Hepatocyte (in vitro differentiated cells): ENCODE results near the gene CHEK1. TPM values are rescaled to one million over a fixed set of nuclear protein-coding genes. Genes with fewer than 3 reads are reported as not detected.

Experiments
- DNase-seq: peaks from one replicate; pipeline ENCODE4 v3.0.0-alpha.2; 2016; ENCODE audit warnings: low spot score
- H2AFZ ChIP-seq: fragments of 200-600 bp; sonication (generic); 2 replicates; pipeline ENCODE4 v1.6.0; 2016; ENCODE audit warnings: antibody characterized with exemption, mild to moderate bottlenecking
- H3K27ac ChIP-seq: fragments of 200-600 bp; sonication (generic); 2 replicates; pipeline ENCODE4 v1.5.1; 2016; ENCODE audit warnings: mild to moderate bottlenecking
- H3K27me3 ChIP-seq: fragments of 200-600 bp; sonication (generic); 2 replicates; pipeline ENCODE4 v1.6.1; 2016
- H3K36me3 ChIP-seq: fragments of 200-600 bp; sonication (generic); replicated peaks from 2 replicates; pipeline ENCODE4 v1.5.1; 2016; ENCODE audit warnings: low read depth; ENCODE audit not compliant: insufficient read depth
- H3K4me1 ChIP-seq: fragments of 200-600 bp; sonication (generic); 2 replicates; pipeline ENCODE4 v1.5.1; 2016; ENCODE audit warnings: mild to moderate bottlenecking, moderate library complexity; ENCODE audit not compliant: insufficient read depth
- H3K4me2 ChIP-seq: fragments of 200-600 bp; sonication (generic); 2 replicates; pipeline ENCODE4 v1.6.0; 2016
- H3K4me3 ChIP-seq: fragments of 200-600 bp; sonication (generic); 2 replicates; pipeline ENCODE4 v1.5.1; 2016; ENCODE audit warnings: mild to moderate bottlenecking
- H3K79me2 ChIP-seq: fragments of 200-600 bp; sonication (generic); 2 replicates; pipeline ENCODE4 v1.6.0; 2017; ENCODE audit warnings: mild to moderate bottlenecking
- H3K9me2 ChIP-seq: fragments of 200-600 bp; sonication (generic); replicated peaks from 2 replicates; pipeline ENCODE4 v1.6.0; 2017; ENCODE audit warnings: mild to moderate bottlenecking; ENCODE audit not compliant: insufficient read depth
- H3K9me3 ChIP-seq: fragments of 200-600 bp; sonication (generic); 2 replicates; pipeline ENCODE4 v1.5.1; 2016; ENCODE audit warnings: low read depth, mild to moderate bottlenecking
- H4K20me1 ChIP-seq: fragments of 200-600 bp; sonication (generic); 2 replicates; pipeline ENCODE4 v1.6.0; 2016; ENCODE audit warnings: mild to moderate bottlenecking; ENCODE audit not compliant: insufficient read depth, poor library complexity, severe bottlenecking
- EZH2 ChIP-seq: fragments of 200-600 bp; sonication (generic); IDR thresholded peaks from 2 replicates; pipeline ENCODE4 v1.6.1; 2016; ENCODE audit warnings: antibody characterized with exemption, mild to moderate bottlenecking, borderline replicate concordance
- EZH2phosphoT487 ChIP-seq: fragments of 200-600 bp; sonication (generic); IDR thresholded peaks from one replicate; pipeline ENCODE4 v1.6.1; 2018; ENCODE audit warnings: antibody characterized with exemption, mild to moderate bottlenecking, low read depth, moderate library complexity; ENCODE audit not compliant: unreplicated experiment, severe bottlenecking
- WGBS: methylation state at CpG from one replicate; pipeline ENCODE4 v1.1.6; 2016; ENCODE audit warnings: low lambda C conversion rate; ENCODE audit errors: missing lambda C conversion rate; 5-methylcytosine and 5-hydroxymethylcytosine counted together
- polyA plus RNA-seq: library from polyadenylated mRNA; unstranded; fragments of >200 nt; fragmentation: Nextera tagmentation; extraction: Ambion mirVana; gene quantifications from 2 replicates; pipeline ENCODE4 v1.2.1, GENCODE V29; 2016
- total RNA-seq: library from RNA; depleted of rRNA; stranded (reverse); fragments of >200 nt; gene quantifications from 2 replicates; pipeline ENCODE4 v1.2.3, GENCODE V29; 2014
- TF ChIP-seq, protein P1 (sequence below): fragments of 200-600 bp; sonication (generic); IDR thresholded peaks from 2 replicates; pipeline ENCODE4 v1.5.1; 2016; ENCODE audit warnings: antibody characterized with exemption, mild to moderate bottlenecking; ENCODE audit not compliant: poor library complexity

The CHEK1 gene
- total and polyA plus RNA-seq, 2 experiments from 2014 or later: 8.8 to 16.3 TPM

DNA sequence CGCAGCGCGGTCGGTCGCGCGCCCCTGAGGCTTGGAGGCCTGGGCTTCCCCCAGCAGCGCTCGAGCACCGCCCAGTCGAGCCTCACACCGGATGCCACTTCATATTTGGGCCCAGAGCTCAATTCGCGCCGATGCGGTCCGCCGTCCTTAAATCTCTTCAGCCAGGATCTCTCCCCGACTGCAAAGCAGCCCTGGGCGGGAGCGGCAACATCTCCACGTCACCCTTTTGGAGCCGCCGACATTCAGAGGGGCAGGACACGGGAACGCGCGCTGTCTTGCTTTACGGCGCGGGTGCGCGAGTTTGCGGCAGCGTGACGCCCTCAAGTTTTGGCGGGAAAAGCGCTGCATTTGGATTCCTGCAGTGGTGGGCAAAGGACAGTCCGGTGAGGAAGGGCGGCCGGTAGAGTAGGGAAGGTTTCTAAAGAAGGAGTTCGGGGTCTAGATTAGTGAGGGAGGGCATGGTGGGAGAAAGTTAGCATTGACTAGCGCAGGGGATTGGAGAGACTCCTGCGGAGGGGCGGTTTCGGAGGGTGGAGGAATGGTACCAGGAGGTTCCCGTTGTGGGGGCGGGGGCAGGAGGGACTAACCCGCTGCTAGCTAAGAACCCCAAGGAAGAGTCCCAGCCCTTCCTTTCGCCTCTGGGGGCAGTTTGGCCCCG, 796 bp downstream of the CHEK1 start:
- no peaks in the 10 kb centered on the region for H3K9me2 ChIP-seq
- 0% methylated on average over 43 of the region's 51 CpGs for WGBS
- no peak for TF ChIP-seq EZH2phosphoT487
- no peaks in the 10 kb centered on the region for H3K9me3 ChIP-seq
- peaks cover 7% of the 10 kb centered on the region for H3K4me1 ChIP-seq
- H2AFZ ChIP-seq: peak overlapping the region; percentile 80
- peak; percentile 92 for DNase-seq
- H3K79me2 ChIP-seq: peaks cover 17% of the 10 kb centered on the region
- H3K36me3 ChIP-seq: no peaks in the 10 kb centered on the region
- peak overlapping the region; percentile 100 for H3K27ac ChIP-seq
- H3K27me3 ChIP-seq: no peaks in the 10 kb centered on the region
- no peaks in the 10 kb centered on the region for H4K20me1 ChIP-seq
- peak overlapping the region; percentile 86 for H3K4me3 ChIP-seq
- H3K4me2 ChIP-seq: peak overlapping the region; percentile 90

DNA sequence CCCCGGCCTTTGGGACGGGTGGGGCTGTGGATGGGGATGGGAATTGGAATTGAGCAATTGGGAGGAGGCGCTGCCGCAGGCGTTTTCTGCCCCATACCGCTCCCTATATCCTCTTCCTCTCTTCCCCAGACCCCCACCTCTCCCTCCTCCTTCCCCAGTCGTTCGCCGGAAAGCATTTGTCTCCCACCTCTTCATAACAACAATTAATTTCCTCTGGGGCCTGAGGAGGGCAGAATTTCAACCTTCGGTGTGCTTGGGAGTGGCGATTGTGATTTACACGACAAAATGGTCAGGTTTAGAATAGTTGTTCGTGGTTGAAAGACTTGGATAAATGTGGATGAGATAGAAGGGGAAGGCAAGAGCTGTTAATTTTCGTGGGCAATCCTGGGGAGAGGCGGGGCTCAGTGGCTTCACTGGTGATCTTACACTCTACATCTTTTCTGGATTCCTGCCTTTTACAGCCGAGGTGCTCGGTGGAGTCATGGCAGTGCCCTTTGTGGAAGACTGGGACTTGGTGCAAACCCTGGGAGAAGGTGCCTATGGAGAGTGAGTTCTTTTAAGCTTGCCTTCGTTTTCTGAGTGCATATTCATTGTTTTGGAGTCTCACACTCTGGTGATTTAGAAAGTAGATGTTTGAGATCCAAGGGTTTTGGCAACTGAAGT, 1.5 kb downstream of the CHEK1 start:
- Histone ChIP-seq H3K4me3 (peak overlapping the region; percentile 86), H3K4me2 (peak overlapping the region; percentile 90), H3K27ac (peak overlapping the region; percentile 100), H3K4me1 (peaks cover 7% of the 10 kb centered on the region), H3K9me3 (no peaks in the 10 kb centered on the region), H3K27me3 (no peaks in the 10 kb centered on the region), H3K36me3 (no peaks in the 10 kb centered on the region), H3K9me2 (no peaks in the 10 kb centered on the region), H2AFZ (peak overlapping the region; percentile 80), H4K20me1 (no peaks in the 10 kb centered on the region), H3K79me2 (peaks cover 17% of the 10 kb centered on the region)
- WGBS: 2% methylated on average over 12 of the region's 18 CpGs
- TF ChIP-seq EZH2 (no peak), EZH2phosphoT487 (no peak)
- TF ChIP-seq, protein P1, sequence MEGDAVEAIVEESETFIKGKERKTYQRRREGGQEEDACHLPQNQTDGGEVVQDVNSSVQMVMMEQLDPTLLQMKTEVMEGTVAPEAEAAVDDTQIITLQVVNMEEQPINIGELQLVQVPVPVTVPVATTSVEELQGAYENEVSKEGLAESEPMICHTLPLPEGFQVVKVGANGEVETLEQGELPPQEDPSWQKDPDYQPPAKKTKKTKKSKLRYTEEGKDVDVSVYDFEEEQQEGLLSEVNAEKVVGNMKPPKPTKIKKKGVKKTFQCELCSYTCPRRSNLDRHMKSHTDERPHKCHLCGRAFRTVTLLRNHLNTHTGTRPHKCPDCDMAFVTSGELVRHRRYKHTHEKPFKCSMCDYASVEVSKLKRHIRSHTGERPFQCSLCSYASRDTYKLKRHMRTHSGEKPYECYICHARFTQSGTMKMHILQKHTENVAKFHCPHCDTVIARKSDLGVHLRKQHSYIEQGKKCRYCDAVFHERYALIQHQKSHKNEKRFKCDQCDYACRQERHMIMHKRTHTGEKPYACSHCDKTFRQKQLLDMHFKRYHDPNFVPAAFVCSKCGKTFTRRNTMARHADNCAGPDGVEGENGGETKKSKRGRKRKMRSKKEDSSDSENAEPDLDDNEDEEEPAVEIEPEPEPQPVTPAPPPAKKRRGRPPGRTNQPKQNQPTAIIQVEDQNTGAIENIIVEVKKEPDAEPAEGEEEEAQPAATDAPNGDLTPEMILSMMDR: peak; percentile 35
- peak; percentile 64 for DNase-seq

DNA sequence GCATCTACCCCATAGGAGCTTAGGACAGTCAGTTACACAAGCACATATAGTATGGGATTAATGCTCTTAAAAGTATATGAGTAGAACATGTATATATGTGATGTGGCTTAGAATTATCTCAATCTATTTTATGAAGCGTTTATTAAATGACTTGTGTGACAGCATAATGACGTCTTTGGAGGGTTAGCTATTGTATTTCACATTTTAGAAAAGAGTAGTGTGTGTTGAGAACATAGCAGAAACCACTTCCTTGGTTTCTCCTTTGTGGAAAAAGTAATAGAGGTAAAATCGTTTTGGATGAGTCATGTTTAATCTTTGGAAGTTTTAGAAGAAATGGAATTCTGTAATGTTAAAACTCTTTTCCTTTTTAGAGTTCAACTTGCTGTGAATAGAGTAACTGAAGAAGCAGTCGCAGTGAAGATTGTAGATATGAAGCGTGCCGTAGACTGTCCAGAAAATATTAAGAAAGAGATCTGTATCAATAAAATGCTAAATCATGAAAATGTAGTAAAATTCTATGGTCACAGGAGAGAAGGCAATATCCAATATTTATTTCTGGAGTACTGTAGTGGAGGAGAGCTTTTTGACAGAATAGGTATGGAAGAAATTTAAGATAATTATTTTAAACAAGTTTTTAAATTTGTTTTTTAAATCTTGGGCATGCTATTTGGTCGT, 2.4 kb downstream of the CHEK1 start:
- no peaks in the 10 kb centered on the region for H3K36me3 ChIP-seq
- no peaks in the 10 kb centered on the region for H3K27me3 ChIP-seq
- no peaks in the 10 kb centered on the region for H4K20me1 ChIP-seq
- peaks cover 7% of the 10 kb centered on the region for H3K4me1 ChIP-seq
- no peak for TF ChIP-seq EZH2
- TF ChIP-seq EZH2phosphoT487: no peak
- H3K4me2 ChIP-seq: peak overlapping the region; percentile 90
- DNase-seq: no peak
- H3K79me2 ChIP-seq: peaks cover 17% of the 10 kb centered on the region
- H3K9me2 ChIP-seq: no peaks in the 10 kb centered on the region
- H3K4me3 ChIP-seq: peak overlapping the region; percentile 86
- peak overlapping the region; percentile 80 for H2AFZ ChIP-seq
- no peaks in the 10 kb centered on the region for H3K9me3 ChIP-seq
- 67% methylated on average over 7 of the region's 7 CpGs for WGBS
- peak overlapping the region; percentile 100 for H3K27ac ChIP-seq

DNA sequence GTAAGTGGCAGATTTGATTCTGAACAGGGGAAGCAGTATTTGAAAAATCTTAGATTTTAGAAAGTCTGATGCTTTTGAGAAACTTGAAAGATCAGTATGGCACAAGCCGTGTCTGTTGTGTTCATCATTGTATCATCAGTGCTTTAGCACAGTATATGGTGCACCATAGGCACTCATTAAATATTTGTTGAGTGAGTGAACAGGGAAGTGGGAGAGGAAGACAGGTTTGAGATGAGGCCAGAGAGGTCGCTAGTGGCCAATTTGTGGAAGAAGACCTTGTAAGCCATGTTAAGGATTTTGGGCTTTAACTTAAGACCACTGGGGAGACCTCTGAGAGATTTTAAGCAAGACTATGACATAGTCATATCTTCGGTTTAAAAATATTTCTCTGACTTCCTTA, 12.9 kb downstream of the CHEK1 start:
- Histone ChIP-seq H3K27ac (no peak overlapping the region), H3K4me2 (peak overlapping the region; percentile 21)

More for the DNA sequence above, 12.9 kb downstream of the CHEK1 start:
- Histone ChIP-seq H3K79me2 (no peaks in the 10 kb centered on the region), H3K9me2 (no peaks in the 10 kb centered on the region), H3K36me3 (no peaks in the 10 kb centered on the region), H2AFZ (no peak overlapping the region), H3K27me3 (no peaks in the 10 kb centered on the region), H4K20me1 (no peaks in the 10 kb centered on the region), H3K9me3 (no peaks in the 10 kb centered on the region), H3K4me1 (peaks cover 4% of the 10 kb centered on the region), H3K4me3 (no peak overlapping the region)
- WGBS: 91% methylated on average over 3 of the region's 3 CpGs
- no peak for TF ChIP-seq EZH2phosphoT487
- TF ChIP-seq, protein P1: no peak
- TF ChIP-seq EZH2: no peak
- DNase-seq: no peak
